DOHH2 (cell line): ENCODE data around the gene CBX6.

Experiments
- H3F3A ChIP-seq: fragments of 200-600 bp; sonication (generic), shearing (Covaris generic); 2 replicates; pipeline ENCODE4 v1.6.0; 2016; ENCODE audit warnings: antibody characterized with exemption, mild to moderate bottlenecking; ENCODE audit not compliant: control insufficient read depth, insufficient read depth
- H3K27ac ChIP-seq: fragments of 200-600 bp; sonication (generic); 2 replicates; pipeline ENCODE4 v1.5.1; 2014; ENCODE audit warnings: low read depth, mild to moderate bottlenecking, low read length, moderate library complexity
- H3K27me3 ChIP-seq: fragments of 200-600 bp; sonication (generic); 2 replicates; pipeline ENCODE4 v1.6.1; 2014; ENCODE audit warnings: mild to moderate bottlenecking, low read length, mixed read lengths; ENCODE audit not compliant: control insufficient read depth
- H3K36me3 ChIP-seq: fragments of 200-600 bp; sonication (generic); 2 replicates; pipeline ENCODE4 v1.6.1; 2014; ENCODE audit warnings: mild to moderate bottlenecking, low read length, moderate library complexity, mixed read lengths; ENCODE audit not compliant: control insufficient read depth
- H3K4me1 ChIP-seq: fragments of 200-600 bp; sonication (generic); 2 replicates; pipeline ENCODE4 v1.6.1; 2014; ENCODE audit warnings: mild to moderate bottlenecking, low read length, mixed read lengths; ENCODE audit not compliant: control insufficient read depth
- H3K4me2 ChIP-seq: fragments of 200-600 bp; sonication (generic); 2 replicates; pipeline ENCODE4 v1.6.0; 2014; ENCODE audit warnings: mild to moderate bottlenecking, low read length, moderate library complexity
- H3K4me3 ChIP-seq: fragments of 200-600 bp; sonication (generic); 2 replicates; pipeline ENCODE4 v1.5.1; 2014; ENCODE audit warnings: mild to moderate bottlenecking, low read length, mixed read lengths
- H3K79me2 ChIP-seq: fragments of 200-600 bp; sonication (generic); 2 replicates; pipeline ENCODE4 v1.6.1; 2014; ENCODE audit warnings: mild to moderate bottlenecking, low read length, mixed read lengths; ENCODE audit not compliant: control insufficient read depth
- H3K9me2 ChIP-seq: fragments of 200-600 bp; sonication (generic); replicated peaks from 2 replicates; pipeline ENCODE4 v1.6.1; 2014; ENCODE audit warnings: mild to moderate bottlenecking, low read length, mixed read lengths; ENCODE audit not compliant: control insufficient read depth
- H3K9me3 ChIP-seq: fragments of 200-600 bp; sonication (generic); 2 replicates; pipeline ENCODE4 v1.6.1; 2014; ENCODE audit warnings: antibody characterized with exemption, low read length, mixed read lengths; ENCODE audit not compliant: control insufficient read depth, insufficient read depth
- H4K20me1 ChIP-seq: fragments of 200-600 bp; sonication (generic); 2 replicates; pipeline ENCODE4 v1.6.0; 2014; ENCODE audit warnings: low read depth, mild to moderate bottlenecking, antibody characterized with exemption, low read length, moderate library complexity; ENCODE audit not compliant: control insufficient read depth, insufficient read depth
- CTCF ChIP-seq: fragments of 200-600 bp; sonication (generic); IDR thresholded peaks from one replicate; pipeline ENCODE4 v1.5.1; 2014; ENCODE audit warnings: antibody characterized with exemption, mild to moderate bottlenecking, low read depth, low read length; ENCODE audit not compliant: poor library complexity, severe bottlenecking
- EZH2phosphoT487 ChIP-seq: fragments of 200-600 bp; sonication (generic); IDR thresholded peaks from 2 replicates; pipeline ENCODE4 v1.6.1; 2017; ENCODE audit warnings: borderline replicate concordance, mild to moderate bottlenecking, antibody characterized with exemption, low read length, moderate library complexity, mixed read lengths

CBX6 gene

GRCh38 chr22:38815842-38816241 lies 56.2 kb downstream of the CBX6 start:
- TF ChIP-seq EZH2phosphoT487 (no peak), CTCF (no peak)
- no peaks in the 10 kb centered on the region for H4K20me1 ChIP-seq
- H3K4me2 ChIP-seq: no peak overlapping the region
- H3K9me2 ChIP-seq: no peaks in the 10 kb centered on the region
- no peaks in the 10 kb centered on the region for H3K36me3 ChIP-seq
- H3F3A ChIP-seq: no peaks in the 10 kb centered on the region
- H3K27me3 ChIP-seq: peaks cover 23% of the 10 kb centered on the region
- H3K4me3 ChIP-seq: no peak overlapping the region
- no peaks in the 10 kb centered on the region for H3K79me2 ChIP-seq
- no peak overlapping the region for H3K27ac ChIP-seq
- H3K9me3 ChIP-seq: no peaks in the 10 kb centered on the region
- H3K4me1 ChIP-seq: no peaks in the 10 kb centered on the region
